Stimulated activated CD4-positive, alpha-beta T cell treated with anti-CD3 and anti-CD28 coated beads, Interleukin-4, amount 100 ng/mL, for 24 hours (primary cell): ENCODE results near the gene ALG14.

ENCODE experiments used
- DNase-seq: peaks from one replicate; pipeline ENCODE4 v3.0.0-alpha.2; 2020

The ALG14 gene

DNA sequence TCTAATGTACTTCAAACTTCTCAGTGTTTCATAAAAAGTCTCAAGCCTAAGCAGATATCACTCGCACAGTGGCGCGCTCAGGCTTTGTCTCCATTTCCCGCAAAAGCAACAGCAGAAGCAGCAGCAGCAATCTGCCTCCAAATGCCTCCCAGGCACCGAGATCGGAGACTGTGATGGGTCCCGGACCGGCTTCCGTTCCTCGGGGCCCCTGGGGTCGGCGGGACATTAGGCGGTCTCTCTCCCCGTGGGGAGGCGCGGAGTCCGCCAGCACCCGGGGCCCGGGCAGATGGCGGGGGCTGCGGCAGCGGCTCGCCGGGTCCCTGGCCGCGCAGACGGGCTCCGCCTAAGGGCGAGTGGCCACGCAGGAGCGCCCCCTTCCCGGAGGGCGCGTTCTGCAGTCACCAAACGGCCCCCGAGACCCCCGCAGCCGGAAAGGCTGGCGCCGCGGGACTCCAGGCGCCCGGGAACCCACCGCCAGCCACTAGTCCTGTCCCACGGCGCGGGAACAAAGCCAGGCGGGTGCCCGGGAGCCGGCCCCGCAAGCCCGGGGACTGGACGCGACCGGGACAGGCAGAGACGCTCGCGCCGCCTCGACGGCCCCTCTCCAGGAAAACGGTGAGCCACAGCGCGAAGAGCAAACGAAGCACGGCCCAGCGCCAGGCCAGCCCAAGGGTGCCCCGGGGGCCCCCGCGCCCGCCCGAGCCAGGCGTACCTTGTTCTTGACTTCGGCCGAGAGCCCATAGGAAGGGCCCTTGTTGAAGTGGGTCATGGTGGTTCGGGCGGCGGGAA, 146.4 kb downstream of the ALG14 start:
- peak; percentile 12 for DNase-seq

DNA sequence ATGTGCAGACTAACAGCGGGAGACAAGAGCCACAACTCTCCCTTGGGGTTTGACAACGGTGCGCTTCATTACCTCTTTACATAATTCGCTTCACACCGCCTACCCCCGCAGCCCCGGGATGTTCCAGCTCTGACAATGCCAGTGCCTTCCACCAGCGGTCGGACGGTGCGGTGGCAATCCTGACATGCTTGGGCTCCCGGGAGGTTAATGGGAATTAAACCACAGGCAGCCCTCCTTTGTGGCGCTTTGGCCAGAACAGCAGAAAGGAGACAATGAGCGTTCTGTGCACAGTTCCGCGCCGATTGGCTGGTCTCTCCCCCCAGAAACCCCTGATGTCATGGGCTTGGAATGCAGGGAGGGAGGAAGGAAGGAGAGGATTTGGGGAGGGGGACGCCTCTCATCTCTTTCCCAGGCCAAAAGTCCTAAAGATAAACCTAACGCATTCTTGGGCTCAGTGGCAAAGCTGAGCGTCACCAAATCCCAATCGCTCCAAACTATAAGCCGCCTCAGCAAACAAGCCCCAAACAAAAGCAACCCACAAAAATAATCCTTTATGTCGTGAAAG, 147.1 kb downstream of the ALG14 start:
- no peak for DNase-seq

DNA sequence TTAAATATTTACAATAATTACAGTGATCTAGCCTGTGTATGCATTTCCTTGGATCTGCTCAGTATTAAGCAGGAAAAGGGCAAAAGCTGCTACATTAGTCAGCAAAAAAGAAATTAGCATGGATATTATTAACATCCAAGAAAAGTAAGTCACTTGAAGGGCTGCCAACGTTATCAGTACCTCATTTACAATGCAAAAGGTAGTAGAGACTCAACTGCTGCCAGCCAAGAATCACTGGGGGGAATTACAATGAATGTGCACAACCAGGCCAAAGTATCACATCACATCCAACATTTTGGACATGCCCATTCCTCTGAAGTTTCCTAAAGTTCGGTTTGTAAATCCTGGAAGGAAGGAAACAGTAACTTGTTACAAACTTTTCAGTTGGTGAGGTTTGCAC, 147.7 kb downstream of the ALG14 start:
- DNase-seq: no peak
